ENCODE data around the gene SZT2.

Gene SZT2

GRCh38 chr1:43479414-43479813, 89.7 kb downstream of the SZT2 start:
- no peak for DNase-seq (ENCODE audit: low read depth)
- no peak overlapping the region for H3K4me3 ChIP-seq (ENCODE audit: low read depth, low read length)
- no peak for TF ChIP-seq POLR2A (IDR thresholded peaks at IDR 0.05; ENCODE audit: extremely low read depth, insufficient read length)
- no peak for TF ChIP-seq CTCF (IDR thresholded peaks at IDR 0.05; ENCODE audit: low read depth, low read length)
- TF ChIP-seq MAX (IDR thresholded peaks at IDR 0.05; ENCODE audit: low read depth, low read length): no peak
- TF ChIP-seq MYC (IDR thresholded peaks at IDR 0.05; ENCODE audit: low read depth, low read length): no peak

GRCh38 chr1:43481491-43481890, 91.8 kb downstream of the SZT2 start:
- no peak for TF ChIP-seq CTCF (IDR thresholded peaks at IDR 0.05; ENCODE audit: low read depth, low read length)
- TF ChIP-seq MAX (IDR thresholded peaks at IDR 0.05; ENCODE audit: low read depth, low read length): no peak
- TF ChIP-seq POLR2A (IDR thresholded peaks at IDR 0.05; ENCODE audit: extremely low read depth, insufficient read length): no peak
- no peak for TF ChIP-seq MYC (IDR thresholded peaks at IDR 0.05; ENCODE audit: low read depth, low read length)
- no peak overlapping the region for H3K4me3 ChIP-seq (ENCODE audit: low read depth, low read length)

GRCh38 chr1:43482215-43482614, 92.5 kb downstream of the SZT2 start:
- no peak for DNase-seq (ENCODE audit: low read depth)
- no peak overlapping the region for H3K4me3 ChIP-seq (ENCODE audit: low read depth, low read length)
- no peak for TF ChIP-seq CTCF (IDR thresholded peaks at IDR 0.05; ENCODE audit: low read depth, low read length)
- no peak for TF ChIP-seq MAX (IDR thresholded peaks at IDR 0.05; ENCODE audit: low read depth, low read length)
- no peak for TF ChIP-seq POLR2A (IDR thresholded peaks at IDR 0.05; ENCODE audit: extremely low read depth, insufficient read length)
- TF ChIP-seq MYC (IDR thresholded peaks at IDR 0.05; ENCODE audit: low read depth, low read length): no peak

More at GRCh38 chr1:43481491-43481890, 91.8 kb downstream of the SZT2 start:
- DNase-seq (ENCODE audit: low read depth): no peak

GRCh38 chr1:43484367-43484766, 94.7 kb downstream of the SZT2 start:
- TF ChIP-seq CTCF (IDR thresholded peaks at IDR 0.05; ENCODE audit: low read depth, low read length) (no peak), MYC (IDR thresholded peaks at IDR 0.05; ENCODE audit: low read depth, low read length) (no peak), POLR2A (IDR thresholded peaks at IDR 0.05; ENCODE audit: extremely low read depth, insufficient read length) (no peak), MAX (IDR thresholded peaks at IDR 0.05; ENCODE audit: low read depth, low read length) (no peak)
- H3K4me3 ChIP-seq (ENCODE audit: low read depth, low read length): no peak overlapping the region
- DNase-seq (ENCODE audit: low read depth): no peak

GRCh38 chr1:43488165-43488564, 98.5 kb downstream of the SZT2 start:
- H3K4me3 ChIP-seq (ENCODE audit: low read depth, low read length): no peak overlapping the region
- TF ChIP-seq POLR2A (IDR thresholded peaks at IDR 0.05; ENCODE audit: extremely low read depth, insufficient read length) (no peak), MAX (IDR thresholded peaks at IDR 0.05; ENCODE audit: low read depth, low read length) (no peak), CTCF (IDR thresholded peaks at IDR 0.05; ENCODE audit: low read depth, low read length) (no peak), MYC (IDR thresholded peaks at IDR 0.05; ENCODE audit: low read depth, low read length) (no peak)
- DNase-seq (ENCODE audit: low read depth): no peak

- no peak for DNase-seq (ENCODE audit: low read depth)
- TF ChIP-seq CTCF (IDR thresholded peaks at IDR 0.05; ENCODE audit: low read depth, low read length): no peak
Observed at GRCh38 chr1:43491061-43491460, 101.4 kb downstream of the SZT2 start.

More at GRCh38 chr1:43491061-43491460, 101.4 kb downstream of the SZT2 start:
- no peak overlapping the region for H3K4me3 ChIP-seq (ENCODE audit: low read depth, low read length)

All from NB4 (cell line).